DND-41 (cell line): Measurements from ENCODE around the gene MTM1.

Experiments
- ATAC-seq: fragments of 200-7000 bp; cut with Tn5 transposase; 3 replicates; pipeline ENCODE4 v1.9.1; 2021; ENCODE audit warnings: low read depth; ENCODE audit not compliant: insufficient read depth
- DNase-seq: peaks from one replicate; pipeline ENCODE4 v3.0.0-alpha.2; 2020
- H2AFZ ChIP-seq: 2 replicates; pipeline ENCODE4 v1.6.0; 2012; ENCODE audit warnings: low read depth, low read length
- H3K27ac ChIP-seq: 2 replicates; pipeline ENCODE4 v1.5.1; 2012; ENCODE audit warnings: low read length, inconsistent platforms
- H3K27me3 ChIP-seq: fragments of 200-600 bp; sonication (generic); 2 replicates; pipeline ENCODE4 v1.6.0; 2012; ENCODE audit warnings: low read length, mild to moderate bottlenecking, inconsistent platforms; ENCODE audit not compliant: insufficient read depth, poor library complexity
- H3K36me3 ChIP-seq: 2 replicates; pipeline ENCODE4 v1.5.1; 2012; ENCODE audit warnings: low read length, inconsistent platforms; ENCODE audit not compliant: insufficient read depth
- H3K4me1 ChIP-seq: 2 replicates; pipeline ENCODE4 v1.5.1; 2012; ENCODE audit warnings: mild to moderate bottlenecking, low read length; ENCODE audit not compliant: insufficient read depth
- H3K4me2 ChIP-seq: 2 replicates; pipeline ENCODE4 v1.6.0; 2012; ENCODE audit warnings: mild to moderate bottlenecking, moderate library complexity, low read length, inconsistent platforms; ENCODE audit not compliant: insufficient read depth
- H3K4me3 ChIP-seq, 2 experiments: fragments of 200-600 bp in 1 of 2; shearing (Covaris generic) in 1 of 2; 2 replicates each; pipeline ENCODE4 v1.5.1; 2012 to 2016; ENCODE audit warnings: inconsistent platforms in 2 of 2, low read length in 2 of 2, mild to moderate bottlenecking in 2 of 2, low read depth in 1 of 2, moderate library complexity in 1 of 2
- H3K79me2 ChIP-seq: 2 replicates; pipeline ENCODE4 v1.6.0; 2012; ENCODE audit warnings: low read length, inconsistent platforms; ENCODE audit not compliant: insufficient read depth
- H3K9ac ChIP-seq: 2 replicates; pipeline ENCODE4 v1.6.0; 2012; ENCODE audit warnings: low read depth, mild to moderate bottlenecking, inconsistent platforms, low read length, moderate library complexity
- H3K9me3 ChIP-seq: 2 replicates; pipeline ENCODE4 v1.5.1; 2012; ENCODE audit warnings: low read length, moderate library complexity, mild to moderate bottlenecking, inconsistent platforms; ENCODE audit not compliant: insufficient read depth, severe bottlenecking
- H4K20me1 ChIP-seq: 2 replicates; pipeline ENCODE4 v1.6.0; 2012; ENCODE audit warnings: low read length; ENCODE audit not compliant: insufficient read depth
- EZH2 ChIP-seq: IDR thresholded peaks from 3 replicates; pipeline ENCODE4 v1.6.1; 2012; ENCODE audit warnings: borderline replicate concordance, low read depth, mild to moderate bottlenecking, moderate library complexity, low read length, inconsistent platforms; ENCODE audit not compliant: severe bottlenecking
- TF ChIP-seq, protein P1 (sequence below): IDR thresholded peaks from 2 replicates; pipeline ENCODE4 v1.5.1; 2012; ENCODE audit warnings: borderline replicate concordance, low read length, moderate library complexity, mild to moderate bottlenecking; ENCODE audit not compliant: poor library complexity, severe bottlenecking; ENCODE audit errors: extremely low read depth

The MTM1 gene

DNA sequence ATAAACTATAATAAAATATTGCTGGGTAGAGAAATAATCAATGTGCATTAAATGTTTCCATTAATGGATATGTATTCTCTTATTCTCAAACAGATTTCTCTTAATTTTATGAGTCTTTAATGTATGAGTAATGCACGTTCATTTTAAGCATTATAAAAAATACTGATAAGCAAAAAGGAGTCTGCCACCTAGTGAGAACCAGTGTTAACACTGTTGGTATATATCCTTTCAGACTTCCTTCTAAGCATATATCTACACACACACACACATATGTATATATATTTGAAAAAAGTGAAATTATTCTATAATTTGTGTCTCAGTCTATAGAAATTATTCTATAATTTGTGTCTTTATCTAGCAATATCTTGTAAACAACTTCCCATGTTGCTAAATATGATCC, 74.8 kb downstream of the MTM1 start:
- TF ChIP-seq, protein P1, sequence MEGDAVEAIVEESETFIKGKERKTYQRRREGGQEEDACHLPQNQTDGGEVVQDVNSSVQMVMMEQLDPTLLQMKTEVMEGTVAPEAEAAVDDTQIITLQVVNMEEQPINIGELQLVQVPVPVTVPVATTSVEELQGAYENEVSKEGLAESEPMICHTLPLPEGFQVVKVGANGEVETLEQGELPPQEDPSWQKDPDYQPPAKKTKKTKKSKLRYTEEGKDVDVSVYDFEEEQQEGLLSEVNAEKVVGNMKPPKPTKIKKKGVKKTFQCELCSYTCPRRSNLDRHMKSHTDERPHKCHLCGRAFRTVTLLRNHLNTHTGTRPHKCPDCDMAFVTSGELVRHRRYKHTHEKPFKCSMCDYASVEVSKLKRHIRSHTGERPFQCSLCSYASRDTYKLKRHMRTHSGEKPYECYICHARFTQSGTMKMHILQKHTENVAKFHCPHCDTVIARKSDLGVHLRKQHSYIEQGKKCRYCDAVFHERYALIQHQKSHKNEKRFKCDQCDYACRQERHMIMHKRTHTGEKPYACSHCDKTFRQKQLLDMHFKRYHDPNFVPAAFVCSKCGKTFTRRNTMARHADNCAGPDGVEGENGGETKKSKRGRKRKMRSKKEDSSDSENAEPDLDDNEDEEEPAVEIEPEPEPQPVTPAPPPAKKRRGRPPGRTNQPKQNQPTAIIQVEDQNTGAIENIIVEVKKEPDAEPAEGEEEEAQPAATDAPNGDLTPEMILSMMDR, result no peak
- no peak for TF ChIP-seq EZH2
- Histone ChIP-seq H3K27ac (no peak overlapping the region), H3K36me3 (peaks cover 40% of the 10 kb centered on the region; the same call in 1 of the 2 replicates), H3K27me3 (no peaks in the 10 kb centered on the region), H3K79me2 (no peaks in the 10 kb centered on the region), H3K9me3 (no peaks in the 10 kb centered on the region), H3K9ac (no peak overlapping the region), H4K20me1 (no peaks in the 10 kb centered on the region), H3K4me1 (no peaks in the 10 kb centered on the region), H3K4me2 (no peak overlapping the region), H2AFZ (no peak overlapping the region), H3K4me3 (no peak overlapping the region)
- no peak for ATAC-seq
- no peak for DNase-seq

DNA sequence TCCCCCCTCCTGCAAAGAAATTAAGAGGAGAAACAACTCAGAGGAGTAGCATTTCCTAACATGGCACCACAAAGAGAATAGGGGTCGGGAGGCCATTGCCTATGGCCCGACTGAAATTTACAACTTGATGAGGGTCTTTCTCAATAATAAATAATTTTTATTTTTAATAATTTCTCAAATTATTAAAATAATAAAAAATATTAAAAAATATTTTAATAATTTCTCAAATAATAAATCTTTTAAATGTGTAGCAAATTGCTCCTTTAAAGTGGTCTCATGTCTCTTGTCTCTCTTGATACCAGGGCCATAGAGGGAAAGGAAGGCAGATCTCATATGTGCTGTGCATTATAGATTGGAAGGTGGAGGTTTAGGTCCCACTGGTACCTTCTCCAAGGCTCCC, 75.5 kb downstream of the MTM1 start:
- H3K36me3 ChIP-seq, result peaks cover 38% of the 10 kb centered on the region; the same call in 1 of the 2 replicates
- no peak overlapping the region for H3K9ac ChIP-seq
- no peaks in the 10 kb centered on the region for H3K27me3 ChIP-seq
- DNase-seq, result no peak
- H3K79me2 ChIP-seq, result no peaks in the 10 kb centered on the region
- H3K4me3 ChIP-seq, result no peak overlapping the region
- no peak overlapping the region for H2AFZ ChIP-seq
- H4K20me1 ChIP-seq, result no peaks in the 10 kb centered on the region
- H3K4me2 ChIP-seq, result no peak overlapping the region
- no peaks in the 10 kb centered on the region for H3K4me1 ChIP-seq
- ATAC-seq, result no peak
- TF ChIP-seq, protein P1, result no peak
- no peak for TF ChIP-seq EZH2
- no peaks in the 10 kb centered on the region for H3K9me3 ChIP-seq
- H3K27ac ChIP-seq, result no peak overlapping the region

DNA sequence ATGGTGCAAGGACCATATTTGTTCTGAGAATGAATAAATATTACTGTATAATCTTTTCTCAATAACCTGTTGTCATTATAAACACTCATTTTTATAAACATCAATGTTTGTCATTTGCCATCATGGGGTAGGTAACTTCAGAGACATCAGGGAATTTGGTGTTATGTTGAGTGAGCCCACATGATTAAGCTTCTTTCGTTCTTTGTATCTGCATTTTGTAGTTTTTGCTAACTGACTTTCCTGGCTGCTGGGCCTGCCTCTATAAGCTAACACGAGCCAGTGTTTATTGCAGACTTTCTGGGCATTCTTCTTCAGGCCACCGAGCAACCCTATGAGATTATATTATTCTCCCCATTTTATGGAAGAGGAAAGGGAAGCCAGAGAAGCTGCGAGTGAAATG, 76.0 kb downstream of the MTM1 start:
- TF ChIP-seq EZH2, result no peak
- TF ChIP-seq, protein P1, result no peak
- no peak overlapping the region for H2AFZ ChIP-seq
- no peaks in the 10 kb centered on the region for H3K9me3 ChIP-seq
- H3K9ac ChIP-seq, result no peak overlapping the region
- H3K4me2 ChIP-seq, result no peak overlapping the region
- ATAC-seq, result no peak
- H3K4me1 ChIP-seq, result no peaks in the 10 kb centered on the region
- no peak overlapping the region for H3K27ac ChIP-seq
- DNase-seq, result no peak
- no peaks in the 10 kb centered on the region for H3K79me2 ChIP-seq
- H3K36me3 ChIP-seq, result peaks cover 39% of the 10 kb centered on the region; the same call in 1 of the 2 replicates
- H3K27me3 ChIP-seq, result no peaks in the 10 kb centered on the region
- no peak overlapping the region for H3K4me3 ChIP-seq
- H4K20me1 ChIP-seq, result no peaks in the 10 kb centered on the region

DNA sequence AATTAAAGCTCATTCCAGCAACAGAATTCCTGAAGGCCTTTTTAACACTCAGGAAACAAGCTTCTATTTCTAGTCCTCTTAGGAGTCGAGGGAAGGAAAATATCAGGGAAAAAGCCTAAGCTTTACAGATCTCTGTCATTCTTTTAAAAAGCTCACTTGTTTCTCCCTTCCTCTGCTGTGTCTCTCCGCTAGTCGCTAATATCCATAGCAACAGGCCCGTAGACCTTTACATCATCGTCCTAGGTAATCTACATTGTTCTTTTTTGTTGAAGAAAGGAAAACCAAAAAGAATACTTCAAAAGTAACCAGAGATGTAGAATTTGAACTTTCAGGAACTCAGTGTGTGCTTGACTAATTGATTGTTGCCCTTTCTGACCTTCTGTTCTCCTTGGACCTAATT, 78.9 kb downstream of the MTM1 start:
- no peaks in the 10 kb centered on the region for H3K4me1 ChIP-seq
- no peaks in the 10 kb centered on the region for H3K79me2 ChIP-seq
- no peak overlapping the region for H2AFZ ChIP-seq
- ATAC-seq (no peak), DNase-seq (no peak)
- H3K4me3 ChIP-seq, result no peak overlapping the region
- H3K9ac ChIP-seq, result no peak overlapping the region
- no peaks in the 10 kb centered on the region for H4K20me1 ChIP-seq
- H3K4me2 ChIP-seq, result no peak overlapping the region
- H3K27ac ChIP-seq, result no peak overlapping the region
- H3K36me3 ChIP-seq, result peaks cover 44% of the 10 kb centered on the region; the same call in 1 of the 2 replicates
- no peaks in the 10 kb centered on the region for H3K27me3 ChIP-seq
- TF ChIP-seq, protein P1, result no peak
- TF ChIP-seq EZH2, result no peak
- H3K9me3 ChIP-seq, result no peaks in the 10 kb centered on the region
